Renal cortical epithelial cell (primary cell): ENCODE results near the gene MMAB. TPM values are rescaled to one million over a fixed set of nuclear protein-coding genes. Genes with fewer than 3 reads are reported as not detected.
A peak's percentile ranks its signal among the peaks of the same experiment; 100 is the strongest.
"Not testable (repeated sequence)": the region's sequence is repeated elsewhere in the genome, so short reads cannot be mapped to it uniquely, and the experiment has no call there.

ENCODE experiments used
- DNase-seq: peaks from one replicate; pipeline ENCODE4 v3.0.0-alpha.2; 2011; ENCODE audit warnings: low read depth
- total RNA-seq: library from RNA; depleted of rRNA; stranded (reverse); fragments of >200 nt; gene quantifications from 2 replicates; pipeline ENCODE4 v1.2.3, GENCODE V29; 2014

The MMAB gene
- total RNA-seq, 1 donor from 2014 or later = 16.2 TPM

DNA sequence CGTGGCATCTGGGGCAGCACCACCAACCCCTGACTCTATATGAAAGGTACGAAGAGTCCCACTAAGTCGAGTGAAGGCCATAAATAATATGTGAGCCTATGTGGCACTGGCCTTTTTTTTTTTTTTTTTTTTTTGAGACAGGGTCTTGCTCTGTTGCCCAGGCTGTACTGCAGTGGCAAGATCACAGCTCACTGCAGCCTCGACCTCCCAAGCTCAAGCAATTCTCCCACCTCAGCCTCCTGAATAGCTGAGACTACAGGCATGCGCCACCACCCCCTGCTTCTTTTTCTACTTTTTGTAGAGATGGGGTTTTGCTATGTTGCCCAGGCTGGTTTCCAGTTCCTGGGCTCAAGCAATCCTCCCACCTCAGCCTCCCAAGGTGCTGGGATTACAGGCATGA is 28.8 kb upstream of the MMAB start:
- DNase-seq = not testable (repeated sequence)

DNA sequence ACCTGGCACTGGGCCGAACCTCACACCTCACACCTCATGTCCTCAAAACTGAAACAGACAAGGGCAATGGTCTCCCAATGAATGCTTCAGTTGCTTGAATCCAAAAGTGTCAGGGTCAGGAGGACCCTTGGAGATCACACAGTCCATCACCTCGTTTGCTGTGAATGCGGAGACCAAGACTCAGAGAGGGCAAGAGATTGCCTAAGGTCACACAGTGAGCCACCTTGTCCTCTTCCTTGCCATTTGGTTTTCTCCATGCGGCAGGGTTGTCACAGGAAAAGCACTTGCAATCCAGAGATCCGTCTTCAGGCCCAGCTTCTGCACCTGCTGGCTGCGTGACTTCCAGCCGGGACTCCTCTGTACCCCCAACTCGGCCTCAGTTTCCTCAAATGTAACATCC is 28.3 kb upstream of the MMAB start:
- DNase-seq = no peak

DNA sequence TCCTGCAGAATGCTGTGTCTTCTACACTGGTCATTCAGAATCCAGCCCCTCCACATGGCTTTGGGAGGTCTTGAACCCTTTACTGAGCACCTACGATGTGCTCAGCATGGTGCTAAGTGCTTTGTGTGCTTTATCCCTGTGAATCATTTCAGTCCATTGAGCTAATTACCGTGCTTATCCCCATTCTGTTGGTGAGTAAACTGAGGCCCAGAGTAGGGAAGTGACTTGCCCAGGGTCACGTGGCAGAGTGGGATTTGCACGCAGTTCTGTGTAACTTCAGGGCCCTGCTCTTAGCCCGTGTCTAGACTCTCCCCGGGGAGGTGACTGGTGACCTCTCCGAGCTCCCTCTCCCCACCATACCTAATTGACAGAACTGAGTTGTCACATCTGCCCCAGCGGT is 27.7 kb upstream of the MMAB start:
- DNase-seq = no peak

DNA sequence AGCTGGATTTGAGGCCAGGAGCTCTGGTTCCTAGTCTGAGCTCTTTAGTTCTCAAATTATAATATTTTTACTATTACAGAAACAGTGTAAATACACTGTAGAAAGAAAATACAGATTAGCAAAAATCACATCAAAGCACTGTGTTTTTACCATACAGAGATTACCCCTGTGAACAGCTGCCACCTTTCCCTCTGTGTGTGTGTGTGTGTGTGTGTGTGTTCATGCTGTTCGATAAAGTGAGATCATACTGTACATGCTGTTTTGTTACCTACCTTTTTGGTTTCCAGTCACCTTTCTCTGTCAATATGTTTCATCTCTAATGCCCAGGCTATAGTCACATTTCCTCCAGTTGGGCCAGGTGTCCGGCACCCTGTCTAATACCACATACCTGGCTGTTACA is 27.2 kb upstream of the MMAB start:
- no peak for DNase-seq

DNA sequence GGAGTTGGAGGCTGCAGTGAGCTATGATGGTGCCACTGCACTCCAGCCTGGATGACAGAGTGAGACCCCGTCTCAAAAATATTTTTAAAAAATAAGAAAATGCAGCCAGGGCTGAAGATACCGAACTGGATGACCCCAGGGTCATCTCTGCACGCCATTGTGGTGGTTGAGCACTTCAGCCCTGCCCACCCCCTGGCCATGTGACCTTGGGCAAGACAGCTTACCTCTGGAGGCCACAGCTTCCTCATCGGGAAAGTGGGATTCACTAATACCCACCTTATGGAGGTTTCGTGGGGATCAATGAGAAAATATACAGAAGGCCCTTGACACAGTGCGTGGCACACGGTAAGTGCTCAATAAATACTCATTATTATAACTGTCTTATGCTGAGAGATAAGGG is 25.8 kb upstream of the MMAB start:
- DNase-seq = no peak

DNA sequence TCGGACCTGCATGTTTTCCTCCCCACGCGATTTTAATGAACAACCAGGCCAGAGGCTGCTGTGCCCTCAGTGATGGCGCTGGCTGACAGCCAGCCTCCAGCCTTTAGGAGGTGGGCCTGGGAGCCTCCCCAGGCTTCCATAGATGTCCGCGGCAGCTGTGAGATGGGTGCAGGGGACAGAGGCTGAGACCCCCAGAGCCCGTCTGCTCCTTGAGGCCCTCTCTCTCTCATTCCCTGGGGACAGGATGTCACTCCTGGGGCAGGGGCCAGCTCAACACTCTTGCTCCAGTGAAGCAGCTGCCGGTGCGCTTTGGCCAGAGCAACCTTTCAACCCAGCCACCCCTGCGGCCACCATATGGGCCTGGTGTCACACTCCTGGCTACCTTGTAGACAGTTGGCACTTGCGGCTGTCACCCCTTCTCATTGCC is 25.1 kb upstream of the MMAB start:
- DNase-seq = no peak

DNA sequence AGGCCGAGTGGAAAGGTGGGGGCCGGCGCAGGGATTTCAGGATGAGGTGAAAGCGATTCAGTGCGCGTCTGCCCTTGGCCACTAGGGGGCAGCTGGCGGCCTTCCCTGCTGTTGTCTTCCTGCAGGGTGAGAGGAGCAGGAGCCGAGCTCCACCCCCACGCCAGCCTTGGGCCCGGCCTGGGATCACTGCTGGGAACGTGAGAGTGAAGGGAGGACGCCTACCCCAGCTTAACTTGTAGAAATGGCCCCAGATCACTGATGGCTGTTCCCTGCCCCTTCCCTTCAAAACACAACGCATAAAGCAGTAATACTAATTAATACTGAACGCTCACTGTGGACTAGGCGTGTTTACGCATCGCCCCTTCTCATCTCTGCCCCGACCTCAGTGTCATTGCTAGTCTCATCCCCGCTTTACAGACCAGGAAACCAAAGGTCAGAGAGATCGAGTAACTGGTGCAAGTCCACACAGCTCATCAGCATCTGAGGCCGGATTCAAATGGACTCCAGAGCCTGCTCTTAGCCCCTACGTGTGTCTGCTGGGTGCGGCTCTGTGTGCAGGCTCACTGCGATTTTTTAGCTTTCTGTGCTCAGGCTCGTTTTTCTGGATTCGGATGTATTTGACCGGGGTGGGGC is 24.6 kb upstream of the MMAB start:
- peak; percentile 56 for DNase-seq

DNA sequence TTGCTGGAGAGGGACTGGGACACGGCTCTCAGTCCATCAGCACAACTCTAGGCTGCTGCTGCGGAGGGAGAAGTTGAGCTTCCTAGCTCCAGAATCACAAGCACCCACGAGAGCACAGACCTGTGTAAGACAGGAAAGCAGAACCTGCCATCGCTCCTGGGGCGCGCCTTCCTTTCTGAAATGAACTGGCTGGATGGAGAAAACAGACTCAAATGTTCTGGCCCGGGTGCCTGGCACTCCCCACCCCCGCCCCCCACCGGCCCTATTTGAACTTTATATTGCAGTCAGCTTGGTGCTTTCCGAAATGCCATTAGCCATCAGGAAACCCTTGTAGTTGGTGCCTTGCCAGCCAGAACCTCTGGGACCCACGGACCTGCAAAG is 24.1 kb upstream of the MMAB start:
- no peak for DNase-seq

DNA sequence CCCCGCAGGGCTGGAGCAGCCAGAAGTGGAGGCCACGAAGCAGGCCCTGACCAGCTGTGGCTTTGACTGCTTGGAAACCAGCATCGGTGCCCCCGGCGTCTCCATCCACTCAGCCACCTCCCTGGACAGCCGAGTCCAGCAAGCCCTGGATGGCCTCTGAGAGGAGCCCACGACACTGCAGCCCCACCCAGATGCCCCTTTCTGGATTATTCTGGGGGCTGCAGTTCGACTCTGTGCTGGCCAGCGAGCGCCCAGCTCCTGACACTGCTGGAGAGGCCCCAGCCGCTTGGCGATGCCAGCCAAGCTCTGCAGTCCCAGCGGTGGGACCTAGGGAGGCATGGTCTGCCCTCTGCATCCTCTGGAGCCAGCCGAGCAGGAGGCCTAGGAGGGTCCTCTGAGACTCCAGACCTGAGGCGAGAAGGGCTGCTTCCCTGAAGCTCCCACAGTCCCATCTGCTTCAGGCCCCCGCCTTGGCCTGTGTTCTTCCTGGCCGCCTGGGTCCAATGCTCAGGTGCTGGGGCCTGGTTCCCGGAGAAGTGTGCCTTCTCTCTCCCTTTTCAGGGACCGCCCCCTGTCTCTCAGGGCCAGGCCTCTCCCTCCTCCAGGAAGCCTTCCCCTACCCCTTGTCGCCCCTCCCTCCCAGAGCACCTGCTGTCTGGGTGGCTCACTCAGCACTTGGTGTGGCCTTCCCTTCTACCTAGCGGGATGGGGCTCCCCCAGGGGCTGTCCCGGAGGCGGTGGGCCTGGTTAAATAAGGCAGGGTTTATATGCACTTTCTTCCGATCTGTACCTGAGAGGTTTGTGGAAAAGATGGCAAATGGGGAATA is 23.3 kb upstream of the MMAB start:
- DNase-seq = no peak

DNA sequence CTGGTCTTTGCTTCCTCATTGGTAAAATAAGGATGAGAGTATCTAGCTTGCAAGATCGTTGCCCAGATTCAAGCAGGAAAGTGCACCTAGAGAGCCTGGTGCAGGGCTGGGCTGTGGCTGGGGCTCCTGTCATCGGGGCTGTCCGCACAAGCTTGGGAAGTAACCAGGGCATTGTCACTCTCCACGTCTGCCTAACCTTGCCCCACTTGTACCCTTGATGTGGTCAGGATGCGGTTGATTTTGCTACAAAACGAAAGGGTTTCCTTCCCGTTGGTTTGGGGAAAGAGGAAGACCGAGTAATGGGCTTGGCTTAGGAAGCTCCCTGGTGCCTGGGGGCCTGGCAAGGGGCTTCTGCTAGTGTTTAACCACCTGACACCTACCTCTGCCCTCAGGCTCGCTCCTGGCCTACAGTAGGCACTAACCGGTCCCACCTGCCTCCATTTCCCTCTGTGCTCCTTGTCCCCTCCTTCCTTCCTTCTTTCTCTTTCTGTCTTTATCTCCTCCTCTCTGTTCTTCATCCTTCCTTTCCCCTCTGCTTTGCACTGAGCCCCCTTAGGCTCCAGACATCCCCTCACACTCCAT is 22.1 kb upstream of the MMAB start:
- DNase-seq = no peak

DNA sequence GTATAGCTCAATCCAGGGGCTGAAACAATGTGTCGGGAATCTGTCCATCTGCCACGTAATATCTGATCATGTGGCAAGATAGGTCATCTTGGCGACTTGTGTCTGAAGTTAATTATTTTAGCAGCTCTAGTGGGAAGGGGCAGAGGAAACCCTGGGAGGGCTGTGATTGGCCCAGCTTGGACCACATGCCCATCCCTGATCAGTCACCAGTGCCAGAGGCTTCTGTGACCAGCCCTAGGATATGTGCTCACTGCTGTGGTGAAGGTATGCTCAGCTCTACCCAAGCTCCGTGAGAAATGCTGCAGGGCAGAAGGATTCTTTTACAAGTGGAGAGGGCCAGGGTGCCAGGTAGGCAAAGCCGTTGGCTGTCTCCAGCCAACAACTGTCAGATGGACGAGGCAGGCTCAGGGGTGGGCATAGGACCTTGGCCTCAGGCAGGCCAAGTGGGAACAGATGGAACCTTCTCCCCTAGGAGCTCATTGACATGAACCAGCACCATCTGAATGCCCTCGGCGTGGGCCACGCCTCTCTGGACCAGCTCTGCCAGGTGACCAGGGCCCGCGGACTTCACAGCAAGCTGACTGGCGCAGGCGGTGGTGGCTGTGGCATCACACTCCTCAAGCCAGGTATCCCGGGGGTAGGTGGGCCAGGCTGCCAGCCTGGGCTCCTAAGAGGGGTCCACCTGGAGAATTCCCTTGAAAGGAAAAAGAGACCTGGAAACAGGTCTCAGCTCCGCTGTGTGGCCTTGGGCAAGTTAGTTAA is 21.4 kb upstream of the MMAB start:
- peak; percentile 56 for DNase-seq

DNA sequence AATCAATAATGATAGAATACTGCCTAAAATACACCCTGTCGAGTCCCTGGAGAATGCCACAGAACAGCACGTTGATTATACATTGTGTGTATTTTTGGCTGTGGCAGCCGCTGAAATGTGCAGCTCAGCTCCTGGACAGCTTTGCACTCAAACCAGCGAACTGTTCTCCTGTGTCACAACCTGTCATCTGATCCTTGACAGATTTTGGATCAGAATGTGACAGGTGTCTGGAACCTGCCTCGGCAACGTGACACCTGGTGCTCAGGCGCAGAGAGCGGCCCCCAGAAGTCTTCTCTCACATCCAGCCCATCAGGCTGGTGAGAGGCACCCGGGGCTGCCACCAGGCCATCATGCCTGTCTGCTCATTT is 19.6 kb upstream of the MMAB start:
- DNase-seq = no peak

DNA sequence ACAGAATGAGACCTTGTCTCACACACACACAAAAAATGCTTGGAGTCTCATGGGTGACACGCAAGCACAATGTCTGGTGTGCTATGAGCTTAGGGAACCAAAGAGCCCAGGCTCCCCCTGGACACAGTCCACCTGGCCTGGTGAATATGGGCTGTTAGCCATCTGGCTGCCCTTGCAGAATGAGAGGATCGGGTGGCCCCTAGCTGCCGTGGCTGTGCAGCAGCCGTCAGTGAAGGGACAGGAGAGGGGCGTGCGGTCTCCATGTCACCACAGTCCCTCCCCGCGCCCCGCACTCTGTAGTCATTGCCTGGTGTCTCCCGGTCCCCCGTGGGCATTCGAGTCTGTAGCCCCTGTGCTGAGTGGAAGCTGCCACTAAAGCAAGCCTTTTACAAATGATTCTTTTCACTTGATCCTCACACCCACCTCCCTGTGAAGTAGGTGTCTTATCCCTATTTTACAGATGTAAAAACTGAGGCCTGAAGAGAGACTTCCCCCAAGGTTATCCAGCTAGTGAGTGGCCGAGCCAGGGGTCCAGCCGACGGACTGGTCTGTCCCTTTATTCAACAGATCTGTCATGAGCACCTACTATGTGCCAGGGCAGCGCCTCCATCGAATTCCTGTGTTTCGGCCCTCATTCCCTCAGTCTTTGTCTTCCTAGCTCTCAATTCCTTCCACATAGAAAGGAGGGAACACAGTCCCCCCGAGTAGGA is 19.0 kb upstream of the MMAB start:
- no peak for DNase-seq

DNA sequence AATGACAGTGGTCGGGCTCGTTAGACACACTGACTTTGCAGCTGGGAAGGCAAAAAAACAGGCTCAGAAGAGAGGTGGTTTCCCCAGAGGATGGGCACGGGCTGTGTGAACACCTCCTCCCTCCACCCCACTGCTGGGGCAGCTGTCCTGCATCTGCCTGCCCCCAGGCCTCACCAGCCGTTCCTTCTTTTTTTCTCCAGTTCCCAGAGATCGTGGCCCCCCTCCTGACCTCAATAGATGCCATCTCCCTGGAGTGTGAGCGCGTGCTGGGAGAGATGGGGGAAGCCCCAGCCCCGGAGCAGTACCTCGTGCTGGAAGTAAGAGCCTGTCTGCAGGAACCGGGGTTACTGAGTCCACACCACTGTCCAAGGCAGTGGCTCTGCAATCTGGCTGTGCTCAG is 17.7 kb upstream of the MMAB start:
- DNase-seq = no peak

DNA sequence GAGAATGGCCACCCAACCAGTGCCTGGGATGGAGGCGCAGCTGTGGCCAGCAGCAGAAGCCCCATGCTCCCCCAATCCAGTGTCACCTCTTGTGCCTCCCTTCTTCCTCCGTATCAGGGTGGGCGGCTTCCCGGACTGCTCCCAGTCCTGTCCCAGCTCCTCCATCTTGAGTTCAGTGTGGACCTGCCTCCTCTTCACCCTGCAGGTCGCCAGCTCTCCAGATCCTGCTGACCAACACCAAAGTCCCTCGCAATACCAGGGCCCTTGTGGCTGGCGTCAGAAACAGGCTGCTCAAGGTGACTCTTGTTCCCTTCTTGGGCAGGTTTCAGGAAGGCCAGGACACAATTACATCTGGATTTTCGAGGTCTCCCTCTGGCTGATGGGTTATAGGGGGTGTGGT is 17.3 kb upstream of the MMAB start:
- no peak for DNase-seq

DNA sequence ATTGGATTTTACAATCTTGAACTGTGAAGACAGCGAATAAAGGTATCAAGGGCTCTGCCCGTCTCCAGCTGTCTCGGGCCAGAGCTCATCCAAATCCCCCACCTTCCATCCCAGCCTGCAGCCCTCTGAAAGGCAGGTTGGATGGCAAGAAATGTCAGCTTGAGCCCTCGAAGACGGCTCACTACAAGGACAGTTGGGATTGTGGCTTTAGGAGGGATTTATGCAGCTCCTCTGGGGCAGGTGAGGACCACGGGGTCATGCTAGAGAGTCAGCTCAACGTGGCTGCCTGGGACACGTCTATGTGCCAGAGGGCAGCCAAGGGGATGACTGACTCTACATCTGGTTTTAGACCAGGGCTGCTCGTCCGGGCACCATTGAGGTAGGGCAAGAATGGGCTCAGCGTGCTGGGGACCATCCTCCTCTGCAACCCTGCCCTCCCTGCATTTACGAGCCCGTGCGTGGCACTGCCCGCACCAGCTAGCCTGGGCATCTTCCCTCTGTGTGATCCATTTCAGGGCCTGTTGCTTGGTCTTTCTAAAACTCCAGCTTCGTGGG is 16.5 kb upstream of the MMAB start:
- DNase-seq = no peak

DNA sequence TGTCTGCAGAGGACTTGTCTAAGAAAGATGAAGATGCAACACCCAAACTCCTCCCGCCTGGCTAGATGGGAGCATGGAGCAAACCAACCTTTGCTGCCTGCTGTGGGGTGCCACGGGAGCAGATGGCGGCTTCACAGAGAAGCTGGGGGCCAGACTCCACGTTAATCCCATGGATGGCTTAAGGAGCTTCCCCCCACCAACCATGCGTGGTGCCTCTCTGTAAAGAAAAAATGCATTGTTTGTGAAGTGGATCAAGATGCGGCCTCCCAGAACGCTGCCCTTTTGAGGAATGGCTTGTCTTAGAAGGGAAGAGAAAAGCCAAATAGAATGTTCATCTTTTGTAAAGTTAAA is 15.9 kb upstream of the MMAB start:
- no peak for DNase-seq

DNA sequence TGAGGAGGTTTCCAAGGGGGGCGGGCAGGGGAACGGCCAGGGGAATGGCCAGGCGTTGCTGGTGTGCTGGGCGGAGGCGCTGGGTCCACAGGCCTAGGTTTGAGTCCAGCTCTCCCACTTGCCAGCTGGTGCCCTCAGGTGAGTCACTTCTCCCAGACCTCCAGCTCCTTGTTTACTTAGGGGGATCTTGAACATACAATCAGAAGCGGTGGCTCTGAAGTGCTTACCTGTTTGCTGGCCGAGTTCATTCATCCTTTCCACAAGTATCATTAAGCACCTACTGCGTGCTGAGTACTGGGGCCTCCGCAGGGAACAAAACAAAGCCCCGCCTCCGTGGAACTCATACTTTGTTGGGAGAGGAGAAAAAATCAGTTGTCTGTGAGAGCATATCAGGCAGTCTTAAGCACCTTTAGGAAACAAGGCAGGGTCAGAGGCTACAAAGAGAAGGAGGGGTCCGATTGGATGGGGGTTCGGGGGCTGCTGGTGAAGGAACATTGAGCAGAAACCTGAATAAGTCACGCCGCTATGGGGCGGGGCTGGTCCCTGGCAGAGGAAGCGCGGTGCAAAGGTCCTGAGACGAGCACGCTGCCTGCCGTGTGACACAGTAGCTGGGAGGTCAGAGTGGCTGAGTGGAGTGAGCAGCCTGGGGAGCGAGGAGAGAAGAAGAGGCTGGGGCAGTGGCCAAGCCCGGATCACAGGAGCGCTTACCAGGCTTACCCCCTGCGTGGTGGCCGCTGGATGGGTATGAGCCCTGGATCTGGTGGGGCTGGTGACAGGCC is 15.3 kb upstream of the MMAB start:
- no peak for DNase-seq

DNA sequence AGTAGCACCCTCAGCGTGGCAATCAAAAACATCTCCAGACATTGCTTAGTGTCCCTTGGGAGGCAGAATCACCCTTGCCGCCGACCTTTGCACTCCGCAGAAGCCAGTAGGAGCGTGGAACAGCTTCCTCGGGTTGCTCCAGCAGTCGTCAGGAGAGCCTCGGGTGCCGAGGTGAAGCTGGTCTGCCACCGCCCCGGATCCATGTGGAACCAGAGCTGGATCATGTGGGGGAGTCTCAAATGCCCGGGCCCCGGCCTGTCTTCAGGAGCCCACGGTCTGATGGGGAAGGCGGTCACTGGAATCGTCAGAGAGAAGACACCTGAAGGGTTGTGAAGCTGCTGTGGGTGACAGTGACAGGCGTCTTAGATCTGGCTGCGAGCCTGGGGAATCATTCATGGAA is 14.6 kb upstream of the MMAB start:
- no peak for DNase-seq

DNA sequence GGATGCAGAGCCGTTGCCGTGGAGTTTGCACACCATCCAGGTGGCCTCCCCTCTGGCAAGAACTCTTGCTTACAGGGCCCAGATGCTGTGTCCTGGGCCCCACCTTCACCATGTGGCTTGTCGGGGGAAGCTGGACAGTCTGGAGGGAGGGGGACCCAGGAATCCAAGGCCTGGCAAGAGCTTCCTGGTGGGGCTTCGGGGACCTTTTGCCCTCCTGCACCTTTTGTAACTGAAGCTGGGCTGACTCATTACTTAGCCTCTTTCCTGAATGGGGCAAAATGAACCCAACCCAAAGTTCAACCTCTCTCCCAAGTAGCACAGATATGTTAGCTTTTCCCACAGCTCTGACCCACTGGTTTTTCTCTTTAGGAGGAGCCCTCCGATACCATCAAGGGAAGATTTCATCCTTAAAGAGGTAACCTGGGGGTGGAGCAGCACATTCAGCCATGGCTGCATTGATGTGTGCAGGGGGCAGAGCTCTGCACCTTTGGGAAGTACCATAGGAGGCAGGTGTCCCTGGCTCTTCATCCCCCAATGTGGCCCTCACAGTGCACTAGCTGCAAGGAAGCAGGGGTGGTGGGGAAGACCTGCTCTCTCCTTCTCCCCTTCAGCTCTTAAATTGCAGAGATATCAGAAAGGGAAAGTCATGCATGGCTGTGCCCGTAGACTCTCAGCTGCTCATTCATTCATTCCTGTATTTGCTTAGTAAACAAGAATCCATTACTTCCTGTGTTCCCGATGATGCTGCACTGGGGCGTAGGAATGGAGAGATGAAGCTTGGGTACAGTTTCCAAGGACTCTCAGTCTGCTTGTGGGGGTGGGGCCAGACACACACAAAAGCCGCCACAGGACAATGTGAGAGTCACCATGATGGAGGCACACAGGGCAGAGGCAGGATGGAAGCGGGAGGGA is 13.3 kb upstream of the MMAB start:
- DNase-seq = no peak
